ENCODE data around the gene RAPGEF1.

The RAPGEF1 gene

GRCh38 chr9:131704988-131705387, 34.9 kb downstream of the RAPGEF1 start:
- no peak for DNase-seq

- DNase-seq, result no peak
Observed at GRCh38 chr9:131704141-131704983, 35.5 kb downstream of the RAPGEF1 start.

- no peak for DNase-seq
Observed at GRCh38 chr9:131703697-131704096, 36.2 kb downstream of the RAPGEF1 start.

GRCh38 chr9:131702911-131703310, 37.0 kb downstream of the RAPGEF1 start:
- no peak for DNase-seq

GRCh38 chr9:131701789-131702337, 38.0 kb downstream of the RAPGEF1 start:
- peak; percentile 60 for DNase-seq

- DNase-seq, result no peak
Observed at GRCh38 chr9:131701436-131701781, 38.5 kb downstream of the RAPGEF1 start.

- no peak for DNase-seq
Observed at GRCh38 chr9:131700765-131701435, 39.0 kb downstream of the RAPGEF1 start.

GRCh38 chr9:131700076-131700475, 39.8 kb downstream of the RAPGEF1 start:
- no peak for DNase-seq

- DNase-seq, result no peak
Observed at GRCh38 chr9:131698618-131698985, 41.3 kb downstream of the RAPGEF1 start.

- no peak for DNase-seq
Observed at GRCh38 chr9:131697908-131698617, 41.8 kb downstream of the RAPGEF1 start.

- no peak for DNase-seq
Observed at GRCh38 chr9:131697097-131697496, 42.8 kb downstream of the RAPGEF1 start.

GRCh38 chr9:131695836-131696460, 43.9 kb downstream of the RAPGEF1 start:
- no peak for DNase-seq

GRCh38 chr9:131695366-131695765, 44.5 kb downstream of the RAPGEF1 start:
- no peak for DNase-seq

GRCh38 chr9:131693651-131694597, 46.0 kb downstream of the RAPGEF1 start:
- DNase-seq, result no peak

GRCh38 chr9:131692612-131693562, 47.0 kb downstream of the RAPGEF1 start:
- DNase-seq, result no peak

GRCh38 chr9:131691969-131692611, 47.8 kb downstream of the RAPGEF1 start:
- no peak for DNase-seq

GRCh38 chr9:131690941-131691573, 48.8 kb downstream of the RAPGEF1 start:
- DNase-seq, result no peak

- no peak for DNase-seq
Observed at GRCh38 chr9:131690462-131690861, 49.4 kb downstream of the RAPGEF1 start.

- no peak for DNase-seq
Observed at GRCh38 chr9:131688377-131688776, 51.5 kb downstream of the RAPGEF1 start.
